VCaP (cell line): ENCODE data around the gene CMIP.

Experiments
- H3K27ac ChIP-seq: fragments of 450-650 bp; 2 replicates; pipeline ENCODE4 v1.5.1; 2017
- CTCF ChIP-seq: fragments of 450-650 bp; conservative IDR thresholded peaks from 2 replicates; pipeline ENCODE4 v1.5.1; 2017; ENCODE audit warnings: mild to moderate bottlenecking, moderate library complexity

The CMIP gene

GRCh38 chr16:81461243-81461642 lies 16.6 kb downstream of the CMIP start:
- no peak overlapping the region for H3K27ac ChIP-seq
- TF ChIP-seq CTCF = no peak

GRCh38 chr16:81461766-81462165 lies 17.2 kb downstream of the CMIP start:
- no peak for TF ChIP-seq CTCF
- no peak overlapping the region for H3K27ac ChIP-seq

- TF ChIP-seq CTCF = no peak
- H3K27ac ChIP-seq = no peak overlapping the region
Measured at GRCh38 chr16:81462683-81463082, 18.1 kb downstream of the CMIP start.

GRCh38 chr16:81463296-81463890 lies 18.8 kb downstream of the CMIP start:
- TF ChIP-seq CTCF = no peak
- no peak overlapping the region for H3K27ac ChIP-seq

GRCh38 chr16:81464279-81464678 lies 19.7 kb downstream of the CMIP start:
- no peak for TF ChIP-seq CTCF

GRCh38 chr16:81465375-81465943 lies 20.9 kb downstream of the CMIP start:
- no peak overlapping the region for H3K27ac ChIP-seq
- no peak for TF ChIP-seq CTCF

More at GRCh38 chr16:81464279-81464678, 19.7 kb downstream of the CMIP start:
- no peak overlapping the region for H3K27ac ChIP-seq

- H3K27ac ChIP-seq = no peak overlapping the region
Measured at GRCh38 chr16:81466356-81466980, 21.9 kb downstream of the CMIP start.

More at GRCh38 chr16:81466356-81466980, 21.9 kb downstream of the CMIP start:
- no peak for TF ChIP-seq CTCF
